GM12873 (cell line): ENCODE measurements around the gene PLEKHM2.

Experiments
- TF ChIP-seq, protein P1 (sequence below): IDR thresholded peaks from 2 replicates; pipeline ENCODE4 v1.5.1; 2012; ENCODE audit warnings: low read depth, mild to moderate bottlenecking, moderate library complexity, low read length, control low read depth; ENCODE audit not compliant: insufficient read depth; ENCODE audit errors: missing control alignments

Gene PLEKHM2

DNA sequence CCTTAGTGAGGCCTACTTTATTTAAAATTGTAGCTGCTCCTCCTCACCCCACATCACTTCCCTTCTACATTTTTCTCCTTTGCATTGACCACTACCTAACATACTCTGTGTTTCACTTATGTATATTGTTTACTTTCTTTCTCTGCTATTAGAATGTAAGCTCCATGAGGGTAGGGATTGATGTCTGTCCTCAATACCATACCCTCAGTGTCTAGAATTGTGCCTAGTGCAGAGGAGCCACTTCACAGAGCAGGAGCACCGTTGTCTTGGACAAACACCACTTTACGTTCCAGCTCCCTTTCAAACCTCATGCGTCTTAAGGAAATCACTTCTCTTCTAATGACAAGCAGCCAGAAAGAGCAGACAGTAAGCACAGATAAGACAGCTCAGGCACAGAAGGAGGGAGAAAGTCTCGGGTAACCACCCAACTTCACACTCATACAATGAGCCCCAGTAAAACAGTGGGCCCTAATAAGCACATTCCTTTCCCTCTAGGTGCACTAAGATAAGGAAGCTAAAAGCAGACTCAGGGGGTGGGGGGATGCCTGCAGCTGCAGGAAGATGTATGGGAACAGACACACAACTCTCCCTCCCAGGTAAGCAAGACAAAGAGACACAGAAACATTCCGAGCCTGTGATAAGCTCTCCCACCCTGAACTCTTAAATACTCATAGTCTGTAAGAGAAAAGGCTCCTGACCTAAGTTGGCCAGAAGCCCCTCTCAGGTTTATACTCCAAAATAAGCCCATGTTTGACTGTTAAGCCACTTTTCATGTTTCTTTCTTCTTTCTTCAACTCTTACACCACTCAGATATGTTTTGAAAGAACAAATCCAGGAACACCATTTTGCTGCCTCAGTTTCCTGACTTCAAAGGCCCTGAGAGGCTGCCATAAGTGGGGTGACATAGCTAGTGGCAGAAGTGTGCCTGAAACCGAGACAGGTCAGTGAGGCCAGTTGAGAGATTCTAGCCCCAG lies 7.1 kb upstream of the PLEKHM2 start:
- TF ChIP-seq, protein P1, sequence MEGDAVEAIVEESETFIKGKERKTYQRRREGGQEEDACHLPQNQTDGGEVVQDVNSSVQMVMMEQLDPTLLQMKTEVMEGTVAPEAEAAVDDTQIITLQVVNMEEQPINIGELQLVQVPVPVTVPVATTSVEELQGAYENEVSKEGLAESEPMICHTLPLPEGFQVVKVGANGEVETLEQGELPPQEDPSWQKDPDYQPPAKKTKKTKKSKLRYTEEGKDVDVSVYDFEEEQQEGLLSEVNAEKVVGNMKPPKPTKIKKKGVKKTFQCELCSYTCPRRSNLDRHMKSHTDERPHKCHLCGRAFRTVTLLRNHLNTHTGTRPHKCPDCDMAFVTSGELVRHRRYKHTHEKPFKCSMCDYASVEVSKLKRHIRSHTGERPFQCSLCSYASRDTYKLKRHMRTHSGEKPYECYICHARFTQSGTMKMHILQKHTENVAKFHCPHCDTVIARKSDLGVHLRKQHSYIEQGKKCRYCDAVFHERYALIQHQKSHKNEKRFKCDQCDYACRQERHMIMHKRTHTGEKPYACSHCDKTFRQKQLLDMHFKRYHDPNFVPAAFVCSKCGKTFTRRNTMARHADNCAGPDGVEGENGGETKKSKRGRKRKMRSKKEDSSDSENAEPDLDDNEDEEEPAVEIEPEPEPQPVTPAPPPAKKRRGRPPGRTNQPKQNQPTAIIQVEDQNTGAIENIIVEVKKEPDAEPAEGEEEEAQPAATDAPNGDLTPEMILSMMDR, result no peak

- TF ChIP-seq, protein P1, result no peak
Observed at GRCh38 chr1:15678578-15678977, 5.5 kb upstream of the PLEKHM2 start.

- TF ChIP-seq, protein P1, result no peak
Observed at GRCh38 chr1:15680131-15680530, 4.0 kb upstream of the PLEKHM2 start.

GRCh38 chr1:15680561-15681348 lies 3.4 kb upstream of the PLEKHM2 start:
- TF ChIP-seq, protein P1, result no peak

- TF ChIP-seq, protein P1, result no peak
Observed at GRCh38 chr1:15681349-15682292, 2.5 kb upstream of the PLEKHM2 start.

- TF ChIP-seq, protein P1, result no peak
Observed at GRCh38 chr1:15682936-15683341, 1.2 kb upstream of the PLEKHM2 start.
